Transverse colon (tissue), 4 donors: ENCODE measurements around the gene PTH1R. TPM values are rescaled to one million over a fixed set of nuclear protein-coding genes. Genes with fewer than 3 reads are reported as not detected.

ENCODE experiments used
- DNase-seq: peaks from one replicate; pipeline ENCODE4 v3.0.0-alpha.2; 2019
- H3K27ac ChIP-seq, 4 donors: fragments of 200-600 bp; sonication (generic); 2 replicates each; pipeline ENCODE4 v1.5.1; 2016 to 2018; ENCODE audit warnings: inconsistent platforms in 4 of 4
- H3K27me3 ChIP-seq: fragments of 200-600 bp; sonication (generic); 2 replicates; pipeline ENCODE4 v1.5.1; 2017; ENCODE audit warnings: inconsistent platforms
- H3K36me3 ChIP-seq, 4 donors: fragments of 200-600 bp; sonication (generic); 2 replicates each; pipeline ENCODE4 v1.5.1; 2017 to 2019; ENCODE audit warnings: inconsistent platforms in 4 of 4
- H3K4me1 ChIP-seq, 4 donors: fragments of 200-600 bp; sonication (generic); 2 replicates each; pipeline ENCODE4 v1.5.1; 2017 to 2020; ENCODE audit warnings: inconsistent platforms in 4 of 4
- H3K4me3 ChIP-seq, 4 donors: fragments of 200-600 bp; sonication (generic); 1 replicate in 1 of 4; 2 replicates in 3 of 4; pipeline versions ENCODE4 v1.5.1 to v1.6.1; 2017 to 2019; ENCODE audit warnings: inconsistent platforms in 4 of 4
- H3K9me3 ChIP-seq, 2 donors: fragments of 200-600 bp; sonication (generic); 2 replicates each; pipeline ENCODE4 v1.5.1; 2017 to 2019; ENCODE audit warnings: inconsistent platforms in 2 of 2
- CTCF ChIP-seq, 5 experiments: fragments of 200-600 bp in 3 of 5; fragments of 450-650 bp in 2 of 5; sonication (generic) in 3 of 5; IDR thresholded peaks; 1 replicate in 2 of 5; 2 replicates in 3 of 5; pipeline ENCODE4 v1.5.1; 2016 to 2017; ENCODE audit warnings: antibody characterized with exemption in 5 of 5, inconsistent platforms in 3 of 5, mild to moderate bottlenecking in 2 of 5, moderate library complexity in 1 of 5
- EP300 ChIP-seq: sonication (generic); formaldehyde crosslinking; IDR thresholded peaks from one replicate; pipeline ENCODE4 v1.6.1; 2017; ENCODE audit warnings: antibody characterized with exemption, low read depth
- POLR2A ChIP-seq: fragments of 450-650 bp; IDR thresholded peaks from one replicate; pipeline ENCODE4 v1.6.1; 2016; ENCODE audit warnings: antibody characterized with exemption, mild to moderate bottlenecking, moderate library complexity
- POLR2AphosphoS5 ChIP-seq, 3 donors: sonication (generic); formaldehyde crosslinking; IDR thresholded peaks; one replicate each; pipeline ENCODE4 v1.6.1; 2016; ENCODE audit warnings: antibody characterized with exemption in 3 of 3
- WGBS, 2 donors: methylation state at CpG; one replicate each; pipeline ENCODE4 v1.1.5; 2018; ENCODE audit warnings: low coverage in 1 of 2; 5-methylcytosine and 5-hydroxymethylcytosine counted together
- in situ Hi-C, 4 donors: fragments of 200-750 bp; cut with MboI; loops; one replicate each; pipeline versions ENCODE4 v1.15.0 to v1.15.1; 2017; ENCODE audit warnings: low sequenced_read_pairs in 3 of 4, low pct_ligation_motif_present in 1 of 4, low pct_unique_long_range_greater_than_20kb in 1 of 4
- intact Hi-C: fragments of 100-400 bp; cut with DNase I; formaldehyde crosslinking; loops from one replicate; pipeline ENCODE4 v1.15.1; 2023; ENCODE audit warnings: low total_unique reads
- total RNA-seq, 4 donors: library from RNA; depleted of rRNA; stranded (reverse); fragments of >200 nt; gene quantifications; one replicate each; pipeline ENCODE4 v1.1.0, GENCODE V29; 2016

Gene PTH1R
- total RNA-seq, 4 donors from 2014 or later, result 0.60 to 2.5 (median 1.4) TPM; not detected in 1

- no peak overlapping the region for H3K27ac ChIP-seq
- WGBS, 2 donors, result 63% methylated on average over 15 of the region's 15 CpGs; no CpG with 5 or more reads in 1 of the 2 donors
- H3K9me3 ChIP-seq, result no peaks in the 10 kb centered on the region
- H3K4me3 ChIP-seq, result no peak overlapping the region
- H3K27me3 ChIP-seq, result peaks cover 31% of the 10 kb centered on the region
- in situ Hi-C loops (loop anchor here in 2 of 4 donors (5.0 to 10.0 kb wide), 2 partner anchors 183 to 186 kb away; partner anchors contain the start of gene PRSS50 (in 1 of the 2)), intact Hi-C loops (no loop called here)
- no peak for TF ChIP-seq EP300
- TF ChIP-seq POLR2AphosphoS5 (IDR thresholded peaks at IDR 0.05), result no peak
- no peaks in the 10 kb centered on the region for H3K36me3 ChIP-seq
- no peak for DNase-seq
- H3K4me1 ChIP-seq, result peaks cover 0 to 11% (median 10%) of the 10 kb centered on the region in 4 donors
Observed at GRCh38 chr3:46897829-46898320, 20.4 kb downstream of the PTH1R start.

GRCh38 chr3:46898321-46899150 is 21.0 kb downstream of the PTH1R start:
- WGBS, 2 donors, result 5 to 17% methylated on average over 4 to 57 of the region's 71 CpGs
- Histone ChIP-seq H3K27ac (no peak overlapping the region), H3K36me3 (no peaks in the 10 kb centered on the region), H3K9me3 (no peaks in the 10 kb centered on the region), H3K4me1 (peaks cover 0 to 10% (median 8%) of the 10 kb centered on the region in 4 donors), H3K4me3 (peak overlapping the region in 1 of 4 donors; percentile 0), H3K27me3 (peaks cover 25% of the 10 kb centered on the region)
- in situ Hi-C loops, result loop anchor here in 2 of 4 donors (5.0 to 10.0 kb wide), 2 partner anchors 184 to 186 kb away; partner anchors contain the start of gene PRSS50 (in 1 of the 2)
- TF ChIP-seq CTCF (IDR thresholded peaks at IDR 0.05), result no peak
- no peak for TF ChIP-seq POLR2AphosphoS5 (IDR thresholded peaks at IDR 0.05)
- TF ChIP-seq POLR2A, result no peak
- TF ChIP-seq EP300, result no peak
- intact Hi-C loops, result no loop called here
- no peak for DNase-seq

- DNase-seq, result no peak
- in situ Hi-C loops (loop anchor here in 3 of 4 donors (5.0 to 10.0 kb wide), 2 partner anchors 185 to 187 kb away; partner anchors contain the start of gene PRSS50 (in 2 of the 3)), intact Hi-C loops (no loop called here)
- Histone ChIP-seq H3K9me3 (no peaks in the 10 kb centered on the region), H3K4me3 (no peak overlapping the region), H3K27ac (no peak overlapping the region), H3K4me1 (peaks cover 0 to 10% (median 8%) of the 10 kb centered on the region in 4 donors), H3K36me3 (no peaks in the 10 kb centered on the region), H3K27me3 (peaks cover 20% of the 10 kb centered on the region)
- WGBS, 2 donors, result 20 to 82% methylated on average over 2 to 22 of the region's 22 CpGs
- TF ChIP-seq POLR2A, result no peak
- TF ChIP-seq CTCF (IDR thresholded peaks at IDR 0.05), result no peak
- TF ChIP-seq POLR2AphosphoS5 (IDR thresholded peaks at IDR 0.05), result no peak
Observed at GRCh38 chr3:46899151-46900006, 21.9 kb downstream of the PTH1R start.

DNA sequence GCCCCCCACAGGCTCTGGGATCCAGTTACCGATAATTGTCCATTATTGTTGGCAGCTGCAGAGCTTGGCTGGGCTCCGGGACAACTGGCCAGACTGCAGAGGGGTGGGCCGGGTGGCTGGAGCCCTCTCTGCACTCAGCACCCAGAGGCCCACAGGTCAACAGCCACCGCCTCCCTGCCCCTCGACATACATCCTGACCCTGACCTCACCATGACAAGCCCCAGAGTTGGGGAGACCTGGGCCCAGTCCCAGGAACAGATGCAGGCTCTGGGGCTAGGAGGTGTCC is 22.4 kb downstream of the PTH1R start:
- no peaks in the 10 kb centered on the region for H3K36me3 ChIP-seq
- TF ChIP-seq POLR2AphosphoS5 (IDR thresholded peaks at IDR 0.05) (no peak), EP300 (no peak)
- H3K4me3 ChIP-seq, result no peak overlapping the region
- H3K4me1 ChIP-seq, result peaks cover 0 to 10% (median 8%) of the 10 kb centered on the region in 4 donors
- in situ Hi-C loops (loop anchor here in 1 of 4 donors (10.0 kb wide), 1 partner anchor 185 kb away; the partner anchor contains the start of gene PRSS50), intact Hi-C loops (no loop called here)
- no peak for DNase-seq
- 81% methylated on average over 5 of the region's 5 CpGs; no CpG with 5 or more reads in 1 of the 2 donors for WGBS, 2 donors
- peaks cover 20% of the 10 kb centered on the region for H3K27me3 ChIP-seq
- no peaks in the 10 kb centered on the region for H3K9me3 ChIP-seq
- no peak overlapping the region for H3K27ac ChIP-seq
